ENCODE measurements around the gene PBX1. TPM values are rescaled to one million over a fixed set of nuclear protein-coding genes. Genes with fewer than 3 reads are reported as not detected.

PBX1 gene
- total RNA-seq, 4 donors from 2014 or later, result 89.6 to 138 (median 112) TPM

DNA sequence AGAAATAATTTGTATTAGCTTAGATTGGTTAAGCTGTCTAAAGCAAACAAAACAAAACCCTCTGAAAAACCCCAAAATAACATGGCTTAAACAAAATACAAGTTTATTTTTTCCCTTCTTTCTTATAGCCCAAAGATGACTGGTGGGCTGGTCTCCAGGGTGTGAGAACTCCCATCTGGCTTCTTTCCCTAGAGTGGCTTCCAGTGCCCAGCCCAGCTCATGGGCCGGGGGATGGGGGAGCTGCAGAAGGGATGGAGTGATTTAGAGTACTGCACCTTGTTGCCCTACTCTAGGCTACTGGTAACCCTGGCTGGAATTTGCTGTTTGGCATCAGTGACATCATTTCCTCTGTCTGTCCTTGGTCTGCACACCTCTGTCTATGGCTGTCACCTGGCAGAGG, 223.0 kb downstream of the PBX1 start:
- Histone ChIP-seq H3K9me3 (no peaks in the 10 kb centered on the region), H3K4me3 (no peak overlapping the region), H3K27me3 (no peaks in the 10 kb centered on the region), H3K36me3 (no peaks in the 10 kb centered on the region), H3K27ac (replicated peaks in 1 of 4) (peak overlapping the region; percentile 78 to 81 (median 80)), H3K4me1 (peaks cover 60 to 99% (median 98%) of the 10 kb centered on the region in 4 donors)
- intact Hi-C loops (cut with DNase I), result loop anchor here (5.0 kb wide), 1 partner anchor 160 kb away; no protein-coding TSS in a partner anchor
- TF ChIP-seq POLR2A (IDR thresholded peaks at IDR 0.05; ENCODE audit: low read depth) (no peak), POLR2AphosphoS5 (IDR thresholded peaks at IDR 0.05) (no peak), EP300 (IDR thresholded peaks at IDR 0.05) (no peak)
- TF ChIP-seq, protein P1, sequence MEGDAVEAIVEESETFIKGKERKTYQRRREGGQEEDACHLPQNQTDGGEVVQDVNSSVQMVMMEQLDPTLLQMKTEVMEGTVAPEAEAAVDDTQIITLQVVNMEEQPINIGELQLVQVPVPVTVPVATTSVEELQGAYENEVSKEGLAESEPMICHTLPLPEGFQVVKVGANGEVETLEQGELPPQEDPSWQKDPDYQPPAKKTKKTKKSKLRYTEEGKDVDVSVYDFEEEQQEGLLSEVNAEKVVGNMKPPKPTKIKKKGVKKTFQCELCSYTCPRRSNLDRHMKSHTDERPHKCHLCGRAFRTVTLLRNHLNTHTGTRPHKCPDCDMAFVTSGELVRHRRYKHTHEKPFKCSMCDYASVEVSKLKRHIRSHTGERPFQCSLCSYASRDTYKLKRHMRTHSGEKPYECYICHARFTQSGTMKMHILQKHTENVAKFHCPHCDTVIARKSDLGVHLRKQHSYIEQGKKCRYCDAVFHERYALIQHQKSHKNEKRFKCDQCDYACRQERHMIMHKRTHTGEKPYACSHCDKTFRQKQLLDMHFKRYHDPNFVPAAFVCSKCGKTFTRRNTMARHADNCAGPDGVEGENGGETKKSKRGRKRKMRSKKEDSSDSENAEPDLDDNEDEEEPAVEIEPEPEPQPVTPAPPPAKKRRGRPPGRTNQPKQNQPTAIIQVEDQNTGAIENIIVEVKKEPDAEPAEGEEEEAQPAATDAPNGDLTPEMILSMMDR (IDR thresholded peaks at IDR 0.05), result no peak
- 79% methylated on average over 1 of the region's 1 CpG for WGBS
- DNase-seq (ENCODE audit: extremely low spot score), result no peak

DNA sequence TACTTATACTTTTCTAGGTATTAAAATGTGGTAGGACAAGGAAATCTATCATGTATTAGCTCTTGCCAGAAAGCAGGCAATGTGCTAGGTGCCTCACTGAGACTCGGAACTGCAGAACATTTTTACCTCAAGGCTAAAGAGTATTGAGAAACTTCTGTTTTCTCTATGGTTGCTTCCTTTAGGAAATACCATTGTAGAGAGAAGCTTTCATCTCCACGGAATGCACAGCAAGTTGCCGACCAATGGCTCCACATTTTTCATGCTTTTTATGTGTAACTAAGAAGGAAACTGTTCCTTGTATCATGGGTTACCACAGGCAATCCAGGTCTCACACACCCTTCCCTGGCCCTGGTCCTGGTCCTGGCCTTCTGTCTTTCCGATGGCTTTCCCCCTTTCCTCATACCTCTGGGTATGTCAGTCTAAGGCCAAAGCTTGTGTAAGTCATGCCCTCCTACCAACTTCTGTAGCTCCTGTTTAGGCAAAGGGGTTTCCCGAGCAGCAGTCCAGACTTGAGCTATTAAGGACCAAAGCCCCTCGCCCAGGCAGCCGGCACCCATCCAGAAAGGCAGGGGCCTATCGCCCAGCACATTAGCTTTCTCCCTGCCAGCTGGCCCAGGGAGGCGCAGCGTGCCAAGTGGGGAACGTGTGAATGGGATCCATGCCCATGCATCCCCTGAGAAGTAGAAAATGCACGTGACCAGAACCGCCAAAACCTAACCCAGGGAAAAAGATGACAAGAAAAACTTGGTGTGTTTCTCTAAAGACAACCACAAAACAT, 225.0 kb downstream of the PBX1 start:
- no peak for DNase-seq (ENCODE audit: extremely low spot score)
- peak overlapping the region; percentile 78 to 81 (median 80) for H3K27ac ChIP-seq (replicated peaks in 1 of 4)
- H3K4me1 ChIP-seq, result peaks cover 71 to 99% (median 98%) of the 10 kb centered on the region in 4 donors
- whole genome bisulfite sequencing, result 76% methylated on average over 10 of the region's 13 CpGs
- intact Hi-C loops (cut with DNase I), result loop anchor here (5.0 kb wide), 1 partner anchor 162 kb away; no protein-coding TSS in a partner anchor
- H3K36me3 ChIP-seq, result no peaks in the 10 kb centered on the region
- H3K9me3 ChIP-seq, result no peaks in the 10 kb centered on the region
- no peak overlapping the region for H3K4me3 ChIP-seq
- H3K27me3 ChIP-seq, result no peaks in the 10 kb centered on the region
- TF ChIP-seq POLR2AphosphoS5 (IDR thresholded peaks at IDR 0.05) (no peak), EP300 (IDR thresholded peaks at IDR 0.05) (no peak), POLR2A (IDR thresholded peaks at IDR 0.05; ENCODE audit: low read depth) (no peak)
- TF ChIP-seq, protein P1 (IDR thresholded peaks at IDR 0.05), result no peak

DNA sequence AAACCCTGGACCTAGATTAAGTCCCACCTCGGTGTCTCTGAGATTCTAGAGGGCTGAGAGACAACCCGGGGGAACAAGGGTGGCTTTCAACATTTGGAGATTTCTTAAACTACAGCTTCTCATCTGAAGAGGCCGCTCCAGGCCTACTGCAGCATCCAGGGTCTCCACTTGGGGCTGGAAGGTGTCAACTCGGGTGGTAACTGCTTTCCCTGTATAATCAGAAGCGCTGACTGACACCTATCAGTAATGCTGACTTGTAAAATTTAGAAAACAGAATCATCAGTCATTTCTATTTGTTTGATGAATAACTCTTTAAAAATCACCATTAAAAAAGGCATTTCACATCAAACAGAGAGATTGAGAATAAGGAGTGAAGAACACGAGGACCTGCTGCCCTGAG, 226.0 kb downstream of the PBX1 start:
- H3K36me3 ChIP-seq, result no peaks in the 10 kb centered on the region
- 89% methylated on average over 6 of the region's 6 CpGs for WGBS
- no peaks in the 10 kb centered on the region for H3K27me3 ChIP-seq
- TF ChIP-seq, protein P1 (IDR thresholded peaks at IDR 0.05), result no peak
- no peak for TF ChIP-seq POLR2AphosphoS5 (IDR thresholded peaks at IDR 0.05)
- TF ChIP-seq EP300 (IDR thresholded peaks at IDR 0.05), result no peak
- TF ChIP-seq POLR2A (IDR thresholded peaks at IDR 0.05; ENCODE audit: low read depth), result no peak
- DNase-seq (ENCODE audit: extremely low spot score), result no peak
- no peaks in the 10 kb centered on the region for H3K9me3 ChIP-seq
- H3K27ac ChIP-seq (replicated peaks in 1 of 4), result peak overlapping the region; percentile 78 to 81 (median 80)
- H3K4me1 ChIP-seq, result peaks cover 62 to 99% (median 98%) of the 10 kb centered on the region in 4 donors
- intact Hi-C loops (cut with DNase I), result loop anchor here (5.0 kb wide), 3 partner anchors 163 to 287 kb away; no protein-coding TSS in a partner anchor
- H3K4me3 ChIP-seq, result no peak overlapping the region

DNA sequence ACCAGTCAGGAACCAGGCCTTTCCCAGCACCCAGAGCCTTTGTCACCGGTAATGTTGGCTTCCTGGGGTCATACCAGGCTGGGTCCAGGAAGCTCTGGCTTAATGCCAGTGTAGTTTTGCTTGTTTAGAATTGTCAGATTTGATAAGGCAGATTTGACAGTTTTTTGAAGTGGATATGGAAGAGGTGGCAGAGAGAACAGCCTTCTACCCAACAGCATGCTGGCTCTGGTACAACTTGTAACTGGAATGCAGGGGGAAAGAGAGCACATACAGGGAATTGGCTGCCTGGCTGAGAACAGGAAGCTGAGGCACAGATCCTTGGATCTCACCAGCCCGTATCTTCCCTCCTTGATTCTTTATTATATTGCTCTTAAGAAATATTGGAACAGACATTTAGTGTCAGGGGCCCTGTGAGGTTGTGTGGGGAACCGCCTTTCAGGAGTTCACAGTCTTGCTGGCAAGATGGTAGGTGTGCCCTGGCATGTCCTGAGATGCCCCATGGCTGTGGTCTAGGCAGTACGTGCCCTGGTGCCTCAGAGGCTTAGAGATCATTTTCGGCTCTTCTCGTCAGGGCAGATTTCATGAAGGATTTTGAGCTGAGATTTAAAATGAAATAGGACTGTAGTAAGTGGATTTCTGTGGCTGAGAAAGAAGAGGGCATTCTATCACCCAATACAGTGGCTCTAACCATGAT, 227.0 kb downstream of the PBX1 start:
- WGBS, result 50% methylated on average over 6 of the region's 6 CpGs
- no peaks in the 10 kb centered on the region for H3K9me3 ChIP-seq
- no peaks in the 10 kb centered on the region for H3K27me3 ChIP-seq
- H3K4me3 ChIP-seq, result no peak overlapping the region
- no peaks in the 10 kb centered on the region for H3K36me3 ChIP-seq
- DNase-seq (ENCODE audit: extremely low spot score), result no peak
- intact Hi-C loops (cut with DNase I), result loop anchor here (5.0 kb wide), 2 partner anchors 224 to 286 kb away; no protein-coding TSS in a partner anchor
- TF ChIP-seq, protein P1 (IDR thresholded peaks at IDR 0.05), result no peak
- peak in 1 of 2 donors; percentile 35 for TF ChIP-seq POLR2AphosphoS5 (IDR thresholded peaks at IDR 0.05)
- peak overlapping the region; percentile 78 to 81 (median 80) for H3K27ac ChIP-seq (replicated peaks in 1 of 4)
- H3K4me1 ChIP-seq, result peaks cover 57 to 99% (median 98%) of the 10 kb centered on the region in 4 donors
